ENCODE results near the gene DSP.
A peak's percentile ranks its signal among the peaks of the same experiment; 100 is the strongest.

The DSP gene

DNA sequence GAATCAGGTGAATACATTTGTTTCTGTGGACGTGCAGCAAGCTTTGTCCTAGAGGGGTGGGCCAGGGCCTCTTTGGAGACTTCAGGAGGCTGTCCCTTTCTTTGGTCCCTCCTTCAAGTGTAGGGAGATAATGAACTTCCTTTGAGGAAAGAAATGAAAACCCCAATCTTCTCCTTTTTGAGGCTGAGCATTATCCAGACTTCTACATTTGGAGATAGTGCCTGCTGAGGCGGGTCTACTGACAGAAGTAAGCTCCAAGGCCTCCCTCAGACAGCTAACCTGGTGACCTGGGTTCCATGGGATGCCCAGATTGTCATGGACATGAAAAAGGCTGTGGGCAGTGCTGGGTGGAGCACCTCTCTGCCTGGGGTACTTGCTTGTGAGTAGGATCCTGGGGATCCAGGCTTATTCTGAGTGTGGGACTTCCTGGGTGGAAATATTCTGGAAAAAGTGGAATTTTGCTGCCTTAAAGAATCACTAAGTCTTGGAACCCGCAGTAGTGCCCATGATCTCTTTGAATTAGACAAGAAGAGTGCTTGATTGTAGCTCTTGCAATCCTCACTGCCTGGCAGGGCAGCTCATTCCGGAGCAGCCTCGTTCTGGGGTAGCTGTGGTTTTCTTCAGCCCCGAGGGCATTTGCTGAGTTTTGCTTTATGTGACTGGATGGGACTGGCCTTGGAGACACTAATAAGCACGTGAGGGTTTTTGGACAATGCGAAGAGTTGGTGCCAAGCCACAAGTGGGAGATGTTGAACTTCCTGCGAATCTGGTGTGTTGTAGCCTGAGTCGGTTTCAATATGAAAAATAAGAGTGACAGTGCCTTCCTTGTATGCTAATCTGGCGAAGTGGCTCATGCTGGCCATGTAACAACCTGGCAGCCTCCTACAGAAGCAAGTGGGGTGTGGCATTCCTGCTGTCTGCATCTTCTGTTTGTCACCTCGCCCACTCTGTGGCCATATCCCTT is 76.6 kb downstream of the DSP start:
- H3K36me3 ChIP-seq (ENCODE audit: control insufficient read depth in 1 of 2, insufficient read depth in 2 of 2, low read length in 2 of 2) = peaks cover 0 to 2% of the 10 kb centered on the region in 2 donors
- H3K4me1 ChIP-seq (ENCODE audit: control insufficient read depth in 1 of 2, insufficient read depth in 2 of 2, low read length in 2 of 2) = peaks cover 3 to 9% of the 10 kb centered on the region in 2 donors
- peaks cover 0 to 3% of the 10 kb centered on the region in 2 donors for H3K27me3 ChIP-seq (ENCODE audit: control insufficient read depth in 1 of 2, insufficient read depth in 2 of 2, low read length in 2 of 2)
- H3K9me3 ChIP-seq (ENCODE audit: control insufficient read depth in 1 of 2, low read length in 2 of 2) = no peaks in the 10 kb centered on the region
- no peak overlapping the region for H3K27ac ChIP-seq (ENCODE audit: low read depth, low read length)
- H3K9ac ChIP-seq (ENCODE audit: low read depth in 1 of 2, low read length in 2 of 2) = peak overlapping the region in 1 of 2 donors; percentile 25
- H3K4me3 ChIP-seq (ENCODE audit: low read depth in 1 of 2, low read length in 2 of 2) = no peak overlapping the region

DNA sequence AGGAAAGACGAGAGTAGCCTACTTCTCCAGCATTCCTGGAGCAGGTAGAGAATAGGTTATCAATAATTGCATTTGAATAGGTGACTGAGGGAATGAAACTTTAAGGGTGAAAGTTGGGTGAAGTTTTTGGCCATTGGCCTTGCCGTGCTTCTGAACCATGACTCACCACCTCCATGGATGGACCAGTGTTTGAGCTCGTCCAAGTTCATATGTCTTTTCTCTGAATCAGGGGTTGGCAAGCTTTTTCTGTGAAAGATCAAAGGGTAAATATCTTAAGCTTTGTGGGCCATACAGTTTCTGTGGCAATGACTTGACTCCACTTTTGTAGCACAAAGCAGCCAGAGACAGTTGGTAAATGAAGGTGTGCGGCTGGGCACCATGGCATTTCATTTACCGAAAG is 80.3 kb downstream of the DSP start:
- Histone ChIP-seq H3K4me1 (ENCODE audit: control insufficient read depth in 1 of 2, insufficient read depth in 2 of 2, low read length in 2 of 2) (peaks cover 0 to 4% of the 10 kb centered on the region in 2 donors), H3K27ac (ENCODE audit: low read depth, low read length) (no peak overlapping the region), H3K4me3 (ENCODE audit: low read depth in 1 of 2, low read length in 2 of 2) (no peak overlapping the region), H3K9ac (ENCODE audit: low read depth in 1 of 2, low read length in 2 of 2) (no peak overlapping the region), H3K27me3 (ENCODE audit: control insufficient read depth in 1 of 2, insufficient read depth in 2 of 2, low read length in 2 of 2) (peaks cover 0 to 3% of the 10 kb centered on the region in 2 donors), H3K36me3 (ENCODE audit: control insufficient read depth in 1 of 2, insufficient read depth in 2 of 2, low read length in 2 of 2) (no peaks in the 10 kb centered on the region), H3K9me3 (ENCODE audit: control insufficient read depth in 1 of 2, low read length in 2 of 2) (no peaks in the 10 kb centered on the region)

DNA sequence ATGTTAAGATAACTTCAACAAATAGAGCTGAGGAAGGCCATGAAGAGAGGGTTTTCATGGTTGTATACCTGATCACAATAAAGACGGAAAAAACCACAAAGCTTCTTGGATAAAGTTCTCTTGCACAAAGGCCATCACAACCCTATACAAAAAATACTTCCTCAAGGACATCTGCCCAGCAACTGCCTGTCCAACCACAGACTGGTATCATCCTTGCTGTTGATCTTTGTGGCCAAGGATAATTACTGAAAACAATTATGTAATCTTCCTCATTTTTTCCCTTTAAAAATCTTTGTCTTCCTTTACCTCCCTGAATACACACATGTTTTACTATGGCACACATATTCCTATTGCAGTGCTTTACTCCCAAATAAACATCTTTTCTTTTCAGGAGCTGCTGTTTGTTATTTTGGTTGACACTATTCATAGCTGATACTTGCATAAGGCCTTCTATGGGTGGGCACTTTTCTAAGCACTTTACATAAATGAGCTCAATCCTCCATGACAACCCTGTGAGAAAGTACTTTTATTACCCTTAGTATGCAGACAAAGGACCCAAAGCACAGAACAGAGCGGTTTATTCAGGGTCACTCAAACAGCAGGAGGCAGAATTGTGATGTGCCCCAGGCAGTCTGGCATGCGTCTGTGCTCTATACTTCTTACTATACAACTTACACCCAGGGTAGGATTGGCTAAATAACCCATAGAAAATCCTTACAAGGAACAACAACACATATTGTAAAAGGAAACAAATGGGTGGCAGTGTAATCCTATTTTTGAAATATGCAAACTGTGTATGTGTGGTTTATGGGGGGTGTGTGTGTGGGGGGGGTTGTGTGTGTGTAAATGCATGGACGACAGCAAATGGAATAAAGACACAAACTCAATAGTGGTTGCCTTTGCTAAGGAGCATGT is 83.6 kb downstream of the DSP start:
- Histone ChIP-seq H3K27me3 (ENCODE audit: control insufficient read depth in 1 of 2, insufficient read depth in 2 of 2, low read length in 2 of 2) (no peaks in the 10 kb centered on the region), H3K4me3 (ENCODE audit: low read depth in 1 of 2, low read length in 2 of 2) (no peak overlapping the region), H3K36me3 (ENCODE audit: control insufficient read depth in 1 of 2, insufficient read depth in 2 of 2, low read length in 2 of 2) (no peaks in the 10 kb centered on the region), H3K4me1 (ENCODE audit: control insufficient read depth in 1 of 2, insufficient read depth in 2 of 2, low read length in 2 of 2) (no peaks in the 10 kb centered on the region), H3K27ac (ENCODE audit: low read depth, low read length) (no peak overlapping the region), H3K9me3 (ENCODE audit: control insufficient read depth in 1 of 2, low read length in 2 of 2) (no peaks in the 10 kb centered on the region), H3K9ac (ENCODE audit: low read depth in 1 of 2, low read length in 2 of 2) (no peak overlapping the region)

DNA sequence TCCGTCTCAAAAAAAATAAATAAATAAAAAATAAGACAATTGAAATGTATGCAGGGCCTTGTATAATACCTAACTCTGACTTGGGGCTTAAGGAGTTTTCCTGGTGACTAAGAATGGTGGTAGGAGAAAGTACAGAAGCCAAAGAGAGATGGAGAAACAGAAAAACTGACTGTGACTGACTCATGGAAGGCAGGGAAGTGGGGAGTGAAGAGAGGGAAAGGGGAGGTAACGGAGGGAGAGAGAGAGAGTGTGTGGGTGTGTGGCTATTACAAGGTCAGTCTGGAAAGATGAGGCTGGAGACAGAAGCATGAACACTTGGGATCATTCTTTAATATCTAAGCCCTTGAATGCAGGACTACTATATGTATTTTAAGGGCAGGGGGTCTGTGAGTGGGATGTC is 87.0 kb downstream of the DSP start:
- Histone ChIP-seq H3K9me3 (ENCODE audit: control insufficient read depth in 1 of 2, low read length in 2 of 2) (no peaks in the 10 kb centered on the region), H3K4me3 (ENCODE audit: low read depth in 1 of 2, low read length in 2 of 2) (no peak overlapping the region), H3K36me3 (ENCODE audit: control insufficient read depth in 1 of 2, insufficient read depth in 2 of 2, low read length in 2 of 2) (no peaks in the 10 kb centered on the region), H3K4me1 (ENCODE audit: control insufficient read depth in 1 of 2, insufficient read depth in 2 of 2, low read length in 2 of 2) (no peaks in the 10 kb centered on the region), H3K9ac (ENCODE audit: low read depth in 1 of 2, low read length in 2 of 2) (no peak overlapping the region), H3K27ac (ENCODE audit: low read depth, low read length) (no peak overlapping the region), H3K27me3 (ENCODE audit: control insufficient read depth in 1 of 2, insufficient read depth in 2 of 2, low read length in 2 of 2) (no peaks in the 10 kb centered on the region)

DNA sequence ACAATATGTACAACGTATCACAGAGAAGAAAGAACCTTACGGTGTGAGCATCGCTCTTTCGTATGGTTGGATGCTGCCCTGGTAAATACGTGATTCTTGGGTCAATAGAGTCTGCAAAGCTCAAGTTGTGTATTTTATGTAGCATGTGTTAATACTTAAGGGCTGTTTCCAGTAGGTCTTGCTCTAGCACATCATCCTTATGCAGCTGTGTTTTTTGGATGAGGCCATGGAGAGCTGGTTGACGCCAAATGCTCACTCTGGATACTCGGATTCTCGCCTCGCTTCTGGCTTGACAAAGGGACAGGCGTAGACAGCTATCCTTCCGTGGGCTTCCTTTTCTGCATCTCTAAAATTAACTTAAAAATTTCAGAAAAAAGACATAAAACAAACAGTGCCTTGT is 87.4 kb downstream of the DSP start:
- Histone ChIP-seq H3K4me1 (ENCODE audit: control insufficient read depth in 1 of 2, insufficient read depth in 2 of 2, low read length in 2 of 2) (no peaks in the 10 kb centered on the region), H3K27ac (ENCODE audit: low read depth, low read length) (no peak overlapping the region), H3K36me3 (ENCODE audit: control insufficient read depth in 1 of 2, insufficient read depth in 2 of 2, low read length in 2 of 2) (no peaks in the 10 kb centered on the region), H3K9me3 (ENCODE audit: control insufficient read depth in 1 of 2, low read length in 2 of 2) (no peaks in the 10 kb centered on the region), H3K4me3 (ENCODE audit: low read depth in 1 of 2, low read length in 2 of 2) (no peak overlapping the region), H3K27me3 (ENCODE audit: control insufficient read depth in 1 of 2, insufficient read depth in 2 of 2, low read length in 2 of 2) (no peaks in the 10 kb centered on the region), H3K9ac (ENCODE audit: low read depth in 1 of 2, low read length in 2 of 2) (no peak overlapping the region)

DNA sequence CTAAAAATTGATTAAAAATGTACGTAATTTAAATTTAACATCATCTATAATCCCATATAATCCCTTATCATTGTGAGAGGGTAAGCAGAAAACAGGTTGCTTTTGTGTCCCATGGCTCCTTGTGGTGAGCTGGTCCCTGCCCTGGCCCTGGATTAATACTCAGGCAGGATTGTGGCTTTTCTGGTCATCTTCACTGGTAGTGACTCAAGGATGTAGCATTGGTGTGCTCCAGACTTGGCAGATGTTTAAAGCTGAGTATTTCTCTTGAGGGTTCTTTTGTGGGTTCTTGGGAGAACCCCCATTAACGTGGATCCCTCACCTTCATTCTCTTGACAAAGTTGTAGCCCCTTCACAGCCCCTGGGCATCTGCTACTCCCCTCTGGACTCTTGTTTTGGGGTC is 87.8 kb downstream of the DSP start:
- Histone ChIP-seq H3K4me3 (ENCODE audit: low read depth in 1 of 2, low read length in 2 of 2) (no peak overlapping the region), H3K4me1 (ENCODE audit: control insufficient read depth in 1 of 2, insufficient read depth in 2 of 2, low read length in 2 of 2) (no peaks in the 10 kb centered on the region), H3K27me3 (ENCODE audit: control insufficient read depth in 1 of 2, insufficient read depth in 2 of 2, low read length in 2 of 2) (no peaks in the 10 kb centered on the region), H3K9me3 (ENCODE audit: control insufficient read depth in 1 of 2, low read length in 2 of 2) (no peaks in the 10 kb centered on the region), H3K27ac (ENCODE audit: low read depth, low read length) (no peak overlapping the region), H3K36me3 (ENCODE audit: control insufficient read depth in 1 of 2, insufficient read depth in 2 of 2, low read length in 2 of 2) (no peaks in the 10 kb centered on the region), H3K9ac (ENCODE audit: low read depth in 1 of 2, low read length in 2 of 2) (no peak overlapping the region)

DNA sequence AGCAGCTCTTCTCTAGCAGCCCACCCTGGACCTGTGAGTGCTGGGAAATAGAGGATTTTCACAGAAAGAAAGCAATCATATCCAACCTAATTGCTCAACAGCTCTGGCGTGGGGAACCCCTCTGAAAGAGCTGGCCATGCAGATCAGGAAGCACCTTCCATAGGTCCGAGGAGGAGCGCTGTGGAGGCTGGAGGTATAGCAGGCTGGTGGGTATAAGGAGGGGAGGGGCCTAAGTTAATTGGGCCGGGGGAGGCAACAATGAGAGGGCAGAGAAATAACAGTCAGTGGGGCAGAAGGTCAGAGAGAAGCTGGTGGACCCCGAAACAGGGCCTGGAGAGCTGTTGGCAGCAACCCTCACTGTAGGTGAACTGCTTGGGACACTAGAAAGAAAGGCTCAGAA is 89.3 kb downstream of the DSP start:
- Histone ChIP-seq H3K36me3 (ENCODE audit: control insufficient read depth in 1 of 2, insufficient read depth in 2 of 2, low read length in 2 of 2) (no peaks in the 10 kb centered on the region), H3K27me3 (ENCODE audit: control insufficient read depth in 1 of 2, insufficient read depth in 2 of 2, low read length in 2 of 2) (no peaks in the 10 kb centered on the region), H3K4me1 (ENCODE audit: control insufficient read depth in 1 of 2, insufficient read depth in 2 of 2, low read length in 2 of 2) (no peaks in the 10 kb centered on the region), H3K9me3 (ENCODE audit: control insufficient read depth in 1 of 2, low read length in 2 of 2) (no peaks in the 10 kb centered on the region), H3K4me3 (ENCODE audit: low read depth in 1 of 2, low read length in 2 of 2) (no peak overlapping the region), H3K9ac (ENCODE audit: low read depth in 1 of 2, low read length in 2 of 2) (no peak overlapping the region), H3K27ac (ENCODE audit: low read depth, low read length) (no peak overlapping the region)

DNA sequence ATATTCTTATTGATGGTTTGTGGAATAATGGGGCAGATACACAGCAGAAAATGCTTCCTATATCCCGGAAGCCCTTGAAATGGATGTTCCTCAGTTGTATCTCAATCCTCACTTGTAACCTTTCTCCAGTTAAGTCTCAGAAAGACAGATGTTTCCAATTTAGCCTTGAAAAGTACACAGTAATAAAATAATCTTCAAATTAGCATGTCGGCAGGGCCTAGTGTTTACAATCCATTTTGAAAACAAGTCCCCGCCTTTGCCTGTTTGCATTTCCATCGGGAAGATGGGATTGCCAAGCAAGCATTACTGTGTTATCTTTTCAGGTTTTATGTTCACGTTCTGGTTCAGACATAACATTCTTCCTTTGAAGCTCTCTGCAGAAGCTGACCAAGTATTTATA is 90.0 kb downstream of the DSP start:
- no peak overlapping the region for H3K9ac ChIP-seq (ENCODE audit: low read depth in 1 of 2, low read length in 2 of 2)
- no peaks in the 10 kb centered on the region for H3K27me3 ChIP-seq (ENCODE audit: control insufficient read depth in 1 of 2, insufficient read depth in 2 of 2, low read length in 2 of 2)
- H3K36me3 ChIP-seq (ENCODE audit: control insufficient read depth in 1 of 2, insufficient read depth in 2 of 2, low read length in 2 of 2) = no peaks in the 10 kb centered on the region
- H3K4me1 ChIP-seq (ENCODE audit: control insufficient read depth in 1 of 2, insufficient read depth in 2 of 2, low read length in 2 of 2) = no peaks in the 10 kb centered on the region
- no peak overlapping the region for H3K4me3 ChIP-seq (ENCODE audit: low read depth in 1 of 2, low read length in 2 of 2)
- no peak overlapping the region for H3K27ac ChIP-seq (ENCODE audit: low read depth, low read length)
- H3K9me3 ChIP-seq (ENCODE audit: control insufficient read depth in 1 of 2, low read length in 2 of 2) = no peaks in the 10 kb centered on the region

DNA sequence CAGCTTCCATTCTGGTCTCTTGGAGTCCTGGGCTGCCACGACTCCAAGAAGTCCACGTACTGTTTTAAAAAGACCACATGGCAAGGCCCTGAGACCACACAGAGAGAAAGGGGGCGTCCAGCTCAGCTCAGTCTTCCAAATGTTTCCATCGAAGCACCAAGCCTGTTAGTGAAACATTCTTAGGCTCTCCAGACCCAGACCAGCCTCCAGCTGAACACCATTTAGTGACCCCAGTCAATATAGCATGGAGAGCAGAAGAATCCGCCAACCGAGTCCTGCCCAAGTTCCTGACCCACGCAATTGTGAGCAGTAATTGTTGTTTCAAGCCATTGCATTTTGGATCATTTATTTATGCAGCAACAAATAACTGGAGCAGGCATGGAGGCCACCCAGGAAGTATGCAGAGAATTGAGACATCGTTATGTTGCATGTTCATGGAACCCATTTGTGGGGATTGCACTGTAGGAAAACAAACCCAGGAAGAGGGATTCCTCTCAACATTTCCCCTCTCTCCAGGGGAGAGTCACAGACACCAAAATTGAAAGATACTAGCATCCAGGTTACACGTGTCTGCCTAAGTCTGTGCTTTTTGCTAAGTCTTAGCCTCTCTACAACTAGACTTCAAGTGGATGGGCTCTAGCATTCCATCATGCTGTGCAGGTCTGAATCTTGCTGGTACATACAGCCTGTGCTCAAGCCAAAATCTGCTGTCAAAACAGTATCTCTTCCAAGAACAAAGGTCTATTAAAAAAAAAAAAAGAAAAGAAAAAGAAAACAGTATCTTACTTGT is 91.2 kb downstream of the DSP start:
- Histone ChIP-seq H3K9me3 (ENCODE audit: control insufficient read depth in 1 of 2, low read length in 2 of 2) (no peaks in the 10 kb centered on the region), H3K27ac (ENCODE audit: low read depth, low read length) (no peak overlapping the region), H3K4me3 (ENCODE audit: low read depth in 1 of 2, low read length in 2 of 2) (no peak overlapping the region), H3K27me3 (ENCODE audit: control insufficient read depth in 1 of 2, insufficient read depth in 2 of 2, low read length in 2 of 2) (no peaks in the 10 kb centered on the region), H3K4me1 (ENCODE audit: control insufficient read depth in 1 of 2, insufficient read depth in 2 of 2, low read length in 2 of 2) (no peaks in the 10 kb centered on the region), H3K9ac (ENCODE audit: low read depth in 1 of 2, low read length in 2 of 2) (no peak overlapping the region), H3K36me3 (ENCODE audit: control insufficient read depth in 1 of 2, insufficient read depth in 2 of 2, low read length in 2 of 2) (no peaks in the 10 kb centered on the region)
